Left lung (tissue), 10 donors: ENCODE data around the gene NR4A1. TPM values are rescaled to one million over a fixed set of nuclear protein-coding genes. Genes with fewer than 3 reads are reported as not detected.

Experiments
- ATAC-seq: fragments of 200-7000 bp; cut with Tn5 transposase; one replicate; pipeline ENCODE4 v1.9.1; 2020; ENCODE audit warnings: moderate library complexity
- DNase-seq, 4 donors: peaks; one replicate each; pipeline ENCODE4 v3.0.0-alpha.2; 2013 to 2020
- H3K27ac ChIP-seq, 2 donors: fragments of 200-600 bp; sonication (generic) in 1 of 2; one replicate each; pipeline versions ENCODE4 v1.5.0 to v1.8.0; 2020 to 2021
- H3K27me3 ChIP-seq, 2 donors: fragments of 200-600 bp; sonication (generic) in 1 of 2; one replicate each; pipeline versions ENCODE4 v1.5.0 to v1.8.0; 2020 to 2021
- H3K36me3 ChIP-seq, 2 donors: fragments of 200-600 bp; sonication (generic) in 1 of 2; one replicate each; pipeline versions ENCODE4 v1.5.0 to v1.8.0; 2020 to 2021
- H3K4me1 ChIP-seq, 2 donors: fragments of 200-600 bp; one replicate each; pipeline ENCODE4 v1.8.0; 2021
- H3K4me3 ChIP-seq, 2 donors: fragments of 200-600 bp; sonication (generic) in 1 of 2; one replicate each; pipeline versions ENCODE4 v1.5.0 to v1.8.0; 2020 to 2021; ENCODE audit warnings: mild to moderate bottlenecking in 1 of 2
- H3K9me3 ChIP-seq, 2 donors: fragments of 200-600 bp; sonication (generic) in 1 of 2; one replicate each; pipeline versions ENCODE4 v1.5.0 to v1.8.0; 2020 to 2021
- CTCF ChIP-seq, 2 donors: fragments of 200-600 bp; sonication (generic) in 1 of 2; IDR thresholded peaks; one replicate each; pipeline versions ENCODE4 v1.5.0 to v1.8.0; 2021; ENCODE audit warnings: antibody characterized with exemption in 2 of 2
- intact Hi-C, 2 donors: fragments of 100-400 bp; cut with DNase I; formaldehyde crosslinking; loops; one replicate each; pipeline versions ENCODE4 v1.11.2 to v1.14.2; 2022
- polyA plus RNA-seq, 6 donors: library from polyadenylated mRNA; unstranded; fragments of 120-200 nt; gene quantifications; one replicate each; pipeline ENCODE4 v1.2.1, GENCODE V29; 2013; ENCODE audit not compliant: insufficient read length in 6 of 6
- total RNA-seq, 2 donors: library from RNA; stranded (reverse); fragmentation: NEBNext Ultra II Directional; extraction: Animal tissue kit (Norgen Biotek cat#: 25700); gene quantifications; one replicate each; pipeline ENCODE4 v1.2.1, GENCODE V29; 2021
- donor health status: DM: no; HTN: yes; CAD: no.
- donor health status: DM: no; HTN: no; CAD: no.

NR4A1 gene
- total and polyA plus RNA-seq, 8 donors = 12.8 to 293 (median 82.3) TPM

DNA sequence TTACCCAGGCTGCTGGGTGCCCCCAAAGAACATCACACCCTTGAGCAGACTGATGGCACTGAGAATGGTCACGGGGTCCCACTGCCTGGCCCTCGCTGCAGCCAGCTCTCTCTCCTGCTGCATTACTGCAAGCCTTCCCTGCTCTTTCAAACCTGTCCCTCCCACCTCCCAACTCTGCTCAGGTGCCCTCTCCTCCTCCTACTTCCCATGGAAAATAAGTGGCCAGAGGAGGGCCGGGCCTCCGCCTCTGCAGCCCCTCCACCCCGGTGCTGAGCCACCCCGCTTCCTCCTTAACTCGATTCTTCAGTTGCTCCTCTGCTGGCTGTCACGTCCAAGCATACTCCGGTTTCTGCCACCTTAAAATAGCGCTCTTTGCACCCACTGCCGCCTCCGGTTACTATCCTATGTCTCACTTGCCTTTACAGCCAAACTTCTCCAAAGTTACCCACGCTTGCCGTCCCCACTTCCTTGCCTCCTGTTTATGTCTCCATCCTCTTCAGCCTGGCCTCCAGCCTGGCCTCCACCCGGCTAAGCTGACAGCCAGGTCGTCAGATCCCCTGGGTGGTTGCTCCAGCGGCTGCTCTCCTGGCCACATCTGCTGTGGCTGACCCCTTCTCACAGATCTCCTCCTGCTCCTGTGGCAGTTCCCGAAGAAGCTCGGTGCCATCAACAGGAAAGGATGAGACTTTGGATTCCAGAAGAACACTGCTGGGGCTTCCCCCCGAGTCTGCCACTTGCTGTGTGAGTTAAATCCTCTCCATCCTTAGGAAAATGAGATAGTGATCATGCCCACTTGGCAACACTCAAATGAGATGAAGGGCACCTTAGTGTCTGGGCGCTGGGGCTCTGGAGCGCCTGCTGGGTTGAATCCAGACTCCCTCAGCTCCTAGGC lies 35.9 kb downstream of the NR4A1 start:
- intact Hi-C loops = no loop called here

GRCh38 chr12:52087961-52088820 lies 36.9 kb downstream of the NR4A1 start:
- intact Hi-C loops = no loop called here

More for the DNA sequence above, 35.9 kb downstream of the NR4A1 start:
- Histone ChIP-seq H3K4me1 (peaks cover 13% of the 10 kb centered on the region in 2 donors), H3K4me3 (no peak overlapping the region), H3K9me3 (no peaks in the 10 kb centered on the region), H3K36me3 (no peaks in the 10 kb centered on the region), H3K27me3 (peaks cover 0 to 39% of the 10 kb centered on the region in 2 donors), H3K27ac (no peak overlapping the region)
- DNase-seq (no peak), ATAC-seq (no peak)
- no peak for TF ChIP-seq CTCF (IDR thresholded peaks at IDR 0.05)

GRCh38 chr12:52089491-52089890 lies 38.2 kb downstream of the NR4A1 start:
- no peaks in the 10 kb centered on the region for H3K36me3 ChIP-seq
- ATAC-seq = no peak
- no peak for TF ChIP-seq CTCF (IDR thresholded peaks at IDR 0.05)
- no peak overlapping the region for H3K4me3 ChIP-seq
- no peak overlapping the region for H3K27ac ChIP-seq
- H3K9me3 ChIP-seq = no peaks in the 10 kb centered on the region
- DNase-seq = no peak
- intact Hi-C loops = no loop called here
- no peaks in the 10 kb centered on the region for H3K4me1 ChIP-seq
- H3K27me3 ChIP-seq = peaks cover 0 to 39% of the 10 kb centered on the region in 2 donors

More at GRCh38 chr12:52087961-52088820, 36.9 kb downstream of the NR4A1 start:
- H3K4me3 ChIP-seq = no peak overlapping the region
- peaks cover 3 to 4% of the 10 kb centered on the region in 2 donors for H3K4me1 ChIP-seq
- no peaks in the 10 kb centered on the region for H3K36me3 ChIP-seq
- no peak overlapping the region for H3K27ac ChIP-seq
- ATAC-seq = no peak
- no peak for DNase-seq
- H3K27me3 ChIP-seq = peaks cover 0 to 39% of the 10 kb centered on the region in 2 donors
- H3K9me3 ChIP-seq = no peaks in the 10 kb centered on the region
- no peak for TF ChIP-seq CTCF (IDR thresholded peaks at IDR 0.05)

DNA sequence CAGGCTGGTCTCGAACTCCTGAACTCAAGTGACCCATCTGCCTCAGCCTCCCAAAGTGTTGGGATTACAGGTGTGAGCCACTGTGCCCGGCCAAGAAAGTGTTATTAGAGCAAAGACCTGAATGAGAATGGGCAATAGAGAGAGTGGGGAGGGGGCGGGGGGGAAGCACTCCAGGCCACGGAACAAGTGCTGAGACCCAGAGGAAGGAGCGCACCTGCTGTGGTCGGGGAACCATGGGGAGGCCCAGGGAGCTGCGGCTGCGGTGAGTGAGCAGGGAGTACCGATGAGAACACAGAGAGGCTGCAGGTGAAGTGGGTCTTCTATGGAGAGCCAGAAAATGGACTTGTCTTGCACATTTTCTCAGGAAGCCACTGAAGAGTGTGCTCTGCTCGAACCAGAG lies 39.0 kb downstream of the NR4A1 start:
- peaks cover 0 to 39% of the 10 kb centered on the region in 2 donors for H3K27me3 ChIP-seq
- no peak overlapping the region for H3K27ac ChIP-seq
- no peaks in the 10 kb centered on the region for H3K4me1 ChIP-seq
- ATAC-seq (no peak), DNase-seq (no peak)
- no peaks in the 10 kb centered on the region for H3K36me3 ChIP-seq
- no peak overlapping the region for H3K4me3 ChIP-seq
- no peaks in the 10 kb centered on the region for H3K9me3 ChIP-seq
- TF ChIP-seq CTCF (IDR thresholded peaks at IDR 0.05) = no peak
- intact Hi-C loops = no loop called here

DNA sequence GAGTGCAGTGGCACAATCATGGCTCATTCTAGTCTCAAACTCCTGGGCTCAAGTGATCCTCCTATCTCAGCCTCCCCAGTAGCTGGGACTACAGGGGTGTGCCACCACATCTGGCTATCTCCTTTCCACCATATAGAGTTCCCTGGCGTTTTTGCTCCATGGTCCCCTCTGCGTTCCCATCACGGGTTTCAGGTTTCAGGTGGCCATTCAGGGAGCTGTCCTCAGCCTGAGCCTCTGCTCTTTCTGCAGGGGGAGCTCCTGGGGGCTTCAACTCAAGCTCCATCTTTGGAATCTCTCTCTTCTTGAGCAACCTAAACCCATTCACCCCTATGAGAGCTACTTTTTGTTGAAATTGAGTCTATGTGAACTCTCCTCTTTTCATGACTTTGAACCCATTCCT lies 39.8 kb downstream of the NR4A1 start:
- no peak for DNase-seq
- Histone ChIP-seq H3K27ac (no peak overlapping the region), H3K9me3 (no peaks in the 10 kb centered on the region), H3K27me3 (peaks cover 0 to 39% of the 10 kb centered on the region in 2 donors), H3K36me3 (no peaks in the 10 kb centered on the region), H3K4me1 (no peaks in the 10 kb centered on the region), H3K4me3 (no peak overlapping the region)
- no peak for TF ChIP-seq CTCF (IDR thresholded peaks at IDR 0.05)
- ATAC-seq = no peak
- intact Hi-C loops = no loop called here
